Forelimb muscle (tissue), 1 donor: ENCODE results near the gene MYL6B. TPM values are rescaled to one million over a fixed set of nuclear protein-coding genes. Genes with fewer than 3 reads are reported as not detected.
A peak's percentile ranks its signal among the peaks of the same experiment; 100 is the strongest.

Experiments used
- DNase-seq: peaks from one replicate; pipeline ENCODE4 v3.0.0-alpha.2; 2013; ENCODE audit warnings: low read depth
- polyA plus RNA-seq: library from polyadenylated mRNA; unstranded; fragments of 120-200 nt; gene quantifications from one replicate; pipeline ENCODE4 v1.2.1, GENCODE V29; 2013; ENCODE audit not compliant: insufficient read length

Gene MYL6B
- polyA plus RNA-seq, 1 donor: 905 TPM

DNA sequence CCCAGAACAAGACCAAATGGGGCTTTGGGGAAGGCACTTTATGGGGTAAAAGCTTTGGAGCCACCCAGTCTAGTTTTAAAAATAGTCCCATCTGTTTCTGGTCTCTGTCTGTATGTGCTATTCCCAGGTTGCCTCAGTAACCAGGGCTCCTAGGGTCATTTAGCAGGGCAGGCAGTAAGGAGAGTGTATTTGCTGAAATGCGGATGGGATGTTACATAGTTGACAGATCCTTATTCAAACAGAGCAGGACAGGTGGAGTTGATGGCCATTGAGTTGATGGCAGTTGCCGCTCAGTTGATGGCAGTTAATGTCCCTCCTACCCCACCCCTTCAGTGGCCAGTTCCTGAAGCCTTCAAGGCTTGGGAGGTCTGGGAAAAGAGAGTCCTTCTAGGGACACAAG, 29.8 kb upstream of the MYL6B start:
- no peak for DNase-seq

DNA sequence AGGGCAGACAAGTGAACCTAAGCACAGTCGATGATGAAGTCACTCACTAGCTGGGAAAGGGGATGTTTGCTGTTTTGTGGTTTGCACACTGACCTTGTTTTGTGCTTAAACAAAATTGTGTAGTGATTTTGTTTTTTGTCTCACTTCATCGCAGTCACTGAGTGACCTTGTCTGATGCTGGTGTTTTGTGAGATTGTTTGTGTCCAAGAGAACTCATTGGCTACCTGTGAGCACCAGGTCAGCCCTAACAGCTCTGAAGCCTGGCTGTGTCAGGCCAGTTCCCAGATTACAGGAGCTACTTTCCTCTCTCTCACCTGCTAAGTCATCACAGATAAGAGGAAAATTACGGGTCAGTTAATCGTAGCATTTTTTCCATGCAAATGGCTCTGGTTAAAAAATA, 28.3 kb upstream of the MYL6B start:
- no peak for DNase-seq

DNA sequence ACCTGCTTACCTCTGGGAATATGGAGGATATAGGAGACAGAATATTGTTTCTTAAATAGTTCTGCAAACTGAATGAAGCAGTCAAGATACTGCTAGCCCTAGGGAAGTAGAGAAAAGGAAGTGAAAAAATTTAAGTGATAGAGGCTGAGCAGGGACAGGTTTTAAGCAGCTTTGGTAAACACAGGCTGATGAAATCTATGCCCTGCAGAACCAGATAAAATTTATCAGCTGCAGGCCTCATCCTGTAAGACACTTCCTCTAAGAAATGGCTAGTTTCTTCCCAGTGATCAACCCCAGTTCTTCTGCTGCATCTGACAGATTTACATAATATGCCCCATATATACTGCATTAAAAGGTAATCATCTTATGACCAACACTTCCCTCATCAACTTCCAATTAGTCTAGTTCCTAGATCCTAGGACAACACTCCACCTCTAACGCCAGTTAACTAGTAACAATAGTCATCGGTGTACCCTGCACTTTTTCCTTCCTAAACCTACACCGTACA, 25.6 kb upstream of the MYL6B start:
- DNase-seq: no peak

DNA sequence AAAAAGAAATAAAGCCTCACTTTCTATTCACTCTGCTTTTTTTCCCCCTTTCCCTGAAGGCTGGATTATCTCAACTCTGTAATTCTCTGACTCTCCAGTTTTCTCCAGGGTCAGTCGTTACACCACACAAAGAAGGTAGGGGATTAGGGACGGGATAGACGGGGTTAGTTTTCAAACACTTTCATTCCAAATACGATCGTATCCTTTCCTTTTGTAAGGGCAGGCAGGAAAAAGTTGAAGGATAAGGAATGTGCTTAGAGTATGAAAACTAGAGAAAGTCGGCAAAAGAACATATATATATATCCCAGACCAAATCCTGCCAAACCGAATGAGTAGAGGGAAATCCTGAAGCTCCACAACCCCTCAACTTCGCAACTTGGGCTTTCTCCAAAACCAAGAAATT, 24.9 kb upstream of the MYL6B start:
- DNase-seq: no peak

DNA sequence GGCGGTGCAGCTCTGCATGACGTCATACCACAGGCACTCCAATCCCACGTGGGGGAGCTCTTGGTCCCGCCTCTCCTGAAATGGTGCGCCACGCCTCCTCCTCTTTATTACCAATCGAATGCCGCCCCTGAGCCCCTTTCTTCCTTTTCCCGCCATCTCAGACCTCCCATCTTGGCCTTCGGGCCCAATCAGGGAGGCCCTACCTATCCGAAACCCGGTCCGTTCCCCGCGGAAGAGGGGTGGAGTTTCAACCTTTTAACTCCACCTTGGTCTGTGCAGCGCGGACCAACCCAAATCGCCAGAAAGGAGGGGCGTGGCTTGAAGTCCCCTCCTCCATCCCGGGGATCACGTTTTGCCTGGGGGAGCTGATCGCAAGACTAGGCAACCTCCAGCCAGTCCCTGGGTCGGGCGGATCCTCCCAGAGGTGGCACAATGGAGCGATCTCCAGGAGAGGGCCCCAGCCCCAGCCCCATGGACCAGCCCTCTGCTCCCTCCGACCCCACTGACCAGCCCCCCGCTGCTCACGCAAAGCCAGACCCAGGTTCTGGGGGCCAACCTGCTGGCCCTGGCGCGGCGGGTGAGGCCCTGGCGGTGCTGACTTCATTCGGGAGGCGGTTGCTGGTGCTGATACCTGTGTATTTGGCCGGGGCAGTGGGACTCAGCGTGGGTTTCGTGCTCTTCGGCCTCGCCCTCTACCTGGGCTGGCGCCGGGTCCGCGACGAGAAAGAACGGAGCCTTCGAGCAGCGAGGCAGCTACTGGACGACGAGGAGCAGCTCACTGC, 24.3 kb upstream of the MYL6B start, which contains the start of gene ESYT1:
TSS of gene ESYT1 (plus strand) at position 380 of the 782 bp plus-strand sequence. CDS start at position 433, 53 bp downstream.
- peak; percentile 99 for DNase-seq

DNA sequence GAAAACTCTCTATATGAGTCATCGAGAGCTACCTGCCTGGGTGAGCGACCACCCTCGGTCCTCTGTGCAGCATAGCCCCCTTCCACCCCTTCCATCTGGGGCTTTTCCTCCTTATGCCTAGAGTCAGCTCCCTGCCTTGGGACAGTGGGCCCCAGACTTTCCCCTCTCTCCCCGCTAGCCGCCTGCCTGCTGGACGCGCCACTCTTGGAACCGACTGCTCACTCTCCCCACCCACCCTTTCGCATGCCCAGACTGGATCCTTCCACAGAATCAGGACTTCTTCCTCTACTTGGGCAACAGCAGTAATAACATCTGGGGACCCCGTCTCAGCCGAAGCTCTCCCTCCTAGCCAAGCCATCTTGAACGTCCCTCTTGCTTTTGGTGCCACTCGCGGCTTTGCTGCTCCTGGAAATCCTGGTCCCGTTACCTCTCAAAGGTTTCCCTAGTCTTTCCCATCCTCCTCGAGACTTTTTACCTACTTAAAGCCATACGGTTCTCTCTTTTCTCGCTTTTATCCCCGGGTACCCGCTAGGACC, 23.6 kb upstream of the MYL6B start:
- no peak for DNase-seq

DNA sequence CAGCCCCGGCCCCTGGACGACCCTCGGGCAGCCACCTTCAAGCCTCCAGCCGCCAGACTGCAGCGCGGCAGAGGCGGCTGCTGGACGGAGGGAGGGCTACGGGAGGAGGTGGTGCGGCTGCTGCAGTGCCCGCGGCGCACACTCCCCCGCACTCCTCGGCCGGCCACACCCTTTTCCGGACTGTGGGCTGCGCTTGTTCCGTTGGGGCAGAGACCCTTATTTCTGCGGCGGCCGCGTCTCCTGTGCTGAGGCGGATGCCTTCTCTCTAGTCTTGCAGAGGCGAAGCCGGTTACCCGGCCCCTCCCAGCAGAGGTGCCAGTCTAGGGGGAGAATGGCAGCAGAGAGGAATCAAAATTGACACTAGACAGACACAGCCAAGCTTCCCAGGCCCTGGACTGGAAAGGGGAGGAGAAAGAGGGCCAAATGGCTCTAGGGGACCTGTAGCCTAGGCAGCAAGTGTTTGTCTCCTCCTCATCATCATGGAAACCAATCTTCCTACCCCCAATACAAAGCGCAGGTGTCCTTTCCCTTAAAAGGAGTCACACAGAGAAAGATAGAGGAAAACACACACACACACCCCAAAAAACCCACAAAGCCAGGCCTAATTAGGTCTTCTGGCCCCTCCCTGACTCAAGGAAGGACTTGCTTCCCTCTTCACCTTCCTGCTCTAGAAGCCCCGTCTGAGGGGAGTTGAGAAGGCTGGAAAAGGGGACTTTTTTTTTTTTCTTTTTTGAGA, 23.0 kb upstream of the MYL6B start:
- no peak for DNase-seq

DNA sequence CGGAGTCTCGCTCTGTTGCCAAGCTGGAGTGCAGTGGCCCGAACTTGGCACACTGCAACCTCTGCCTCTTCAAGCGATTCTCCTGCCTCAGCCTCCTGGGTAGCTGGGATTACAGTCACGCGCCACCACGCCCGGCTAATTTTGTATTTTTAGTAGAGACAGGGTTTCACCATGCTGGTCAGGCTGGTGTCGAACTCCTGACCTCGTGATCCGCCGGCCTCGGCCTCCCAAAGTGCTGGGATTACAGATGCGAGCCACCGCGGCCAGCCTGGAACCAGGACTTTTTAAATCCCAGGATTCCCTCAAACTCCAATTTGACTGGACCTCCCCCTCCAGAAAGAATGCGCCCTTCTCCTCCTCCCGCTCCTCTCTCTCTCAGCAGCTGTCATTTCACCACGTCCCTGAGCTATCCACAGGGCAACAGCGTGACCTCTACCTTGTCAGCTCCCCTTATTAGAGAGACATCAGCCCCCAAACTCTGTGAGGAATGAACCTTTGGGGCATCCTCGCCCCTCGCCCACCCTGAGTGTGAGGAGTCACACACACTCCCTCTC, 22.4 kb upstream of the MYL6B start:
- no peak for DNase-seq

DNA sequence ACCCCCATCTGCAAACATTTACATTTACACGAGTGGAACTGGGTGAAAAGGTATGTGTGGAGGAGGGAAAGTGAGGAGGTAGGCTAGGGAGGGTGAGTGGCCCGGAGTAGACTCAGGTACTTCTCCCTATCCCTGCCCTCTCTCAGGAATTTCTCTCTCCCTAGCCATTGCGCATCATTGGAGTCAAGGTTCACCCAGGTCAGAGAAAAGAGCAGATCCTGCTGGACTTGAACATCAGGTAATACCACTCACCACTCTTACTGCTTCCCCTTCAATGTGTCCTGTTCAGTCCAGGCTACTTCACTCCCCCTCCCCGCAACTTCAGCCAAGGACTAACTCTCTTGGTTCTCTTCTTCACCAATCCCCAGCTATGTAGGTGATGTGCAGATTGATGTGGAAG, 21.5 kb upstream of the MYL6B start:
- DNase-seq: no peak

DNA sequence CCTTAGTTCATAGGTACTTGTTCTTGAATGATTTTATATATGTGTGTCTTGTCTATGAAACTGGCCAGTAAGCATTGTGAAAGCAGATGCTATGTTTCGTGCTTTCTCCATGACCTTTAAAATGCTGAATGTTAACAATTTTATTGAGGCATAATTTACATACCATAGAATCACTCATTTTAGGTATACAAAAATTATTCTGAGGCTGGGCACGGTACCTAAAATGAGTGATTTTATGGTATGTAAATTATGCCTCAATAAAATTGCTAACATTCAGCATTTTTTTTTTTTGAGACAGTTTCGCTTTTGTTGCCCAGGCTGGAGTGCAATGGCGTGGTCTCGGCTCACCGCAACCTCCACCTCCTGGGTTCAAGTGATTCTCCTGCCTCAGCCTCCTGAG, 17.5 kb upstream of the MYL6B start:
- no peak for DNase-seq

DNA sequence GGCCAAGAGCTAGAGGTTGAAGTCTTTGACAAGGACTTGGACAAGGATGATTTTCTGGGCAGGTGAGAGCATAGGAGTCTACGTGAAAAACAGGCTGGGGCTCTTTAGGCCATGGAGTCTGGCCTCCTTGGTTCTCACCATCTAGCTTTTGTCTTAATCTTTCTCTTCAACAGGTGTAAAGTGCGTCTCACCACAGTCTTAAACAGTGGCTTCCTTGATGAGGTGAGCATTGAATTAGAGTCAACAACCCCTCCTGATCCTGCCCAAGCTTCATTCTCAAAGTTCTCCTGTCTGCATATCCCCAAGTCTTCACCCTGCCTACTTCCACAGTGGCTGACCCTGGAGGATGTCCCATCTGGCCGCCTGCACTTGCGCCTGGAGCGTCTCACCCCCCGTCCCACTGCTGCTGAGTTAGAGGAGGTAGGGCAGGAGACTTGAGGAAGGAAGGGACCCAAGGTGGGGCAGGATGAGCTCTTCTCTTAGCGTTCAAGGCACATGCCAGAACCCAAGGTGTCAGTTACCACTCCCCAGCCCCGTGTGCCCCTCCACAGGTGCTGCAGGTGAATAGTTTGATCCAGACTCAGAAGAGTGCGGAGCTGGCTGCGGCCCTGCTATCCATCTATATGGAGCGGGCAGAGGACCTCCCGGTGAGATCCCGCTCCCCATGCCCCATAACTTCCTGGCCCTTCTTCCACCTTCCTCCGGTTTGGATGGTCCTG, 14.4 kb upstream of the MYL6B start:
- DNase-seq: no peak

DNA sequence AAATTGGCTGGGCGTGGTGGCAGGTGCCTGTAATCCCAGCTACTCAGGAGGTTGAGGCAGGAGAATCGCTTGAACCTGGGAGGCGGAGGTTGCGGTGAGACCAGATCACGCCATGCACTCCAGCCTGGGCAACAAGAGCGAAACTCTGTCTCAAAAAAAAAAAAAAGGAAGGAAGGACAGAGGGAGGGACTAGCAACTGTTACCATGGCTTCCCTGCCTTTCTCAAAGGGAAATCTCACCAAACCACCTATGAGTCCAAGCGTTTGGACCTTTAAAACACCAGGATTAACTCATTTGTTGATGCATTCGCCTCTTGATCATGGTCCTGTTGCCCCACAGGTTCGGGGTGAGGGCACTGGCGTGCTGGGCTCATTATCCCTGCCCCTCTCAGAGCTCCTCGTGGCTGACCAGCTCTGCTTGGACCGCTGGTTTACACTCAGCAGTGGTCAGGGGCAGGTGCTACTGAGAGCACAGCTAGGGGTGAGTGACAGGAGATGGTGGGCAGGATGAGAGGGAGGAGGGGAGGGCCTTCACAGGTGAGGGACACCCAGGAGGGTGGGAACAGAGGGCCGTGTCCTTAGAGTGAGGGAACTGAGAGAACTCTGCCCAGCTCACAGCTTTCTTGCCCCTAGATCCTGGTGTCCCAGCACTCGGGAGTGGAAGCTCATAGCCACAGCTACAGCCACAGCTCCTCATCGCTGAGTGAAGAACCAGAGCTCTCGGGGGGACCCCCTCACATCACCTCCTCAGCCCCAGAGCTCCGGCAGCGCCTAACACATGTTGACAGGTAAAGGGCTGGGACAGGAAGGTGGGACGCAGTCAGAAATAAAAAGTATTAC, 10.2 kb upstream of the MYL6B start:
- DNase-seq: no peak

DNA sequence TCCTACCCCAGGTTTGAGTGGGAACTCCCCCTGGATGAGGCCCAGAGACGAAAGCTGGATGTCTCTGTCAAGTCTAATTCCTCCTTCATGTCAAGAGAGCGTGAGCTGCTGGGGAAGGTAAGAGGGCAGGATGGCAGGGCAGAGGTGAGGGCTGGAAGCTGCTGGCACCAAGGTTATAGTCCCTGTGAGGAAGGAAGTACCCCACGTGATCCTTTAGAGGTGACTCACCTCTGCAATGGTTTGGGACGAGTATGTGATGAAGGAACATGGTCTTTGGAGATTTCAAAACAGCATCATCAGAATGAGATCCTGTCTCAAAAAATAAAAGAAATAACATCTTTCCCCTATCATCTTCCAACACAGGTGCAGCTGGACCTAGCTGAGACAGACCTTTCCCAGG, 9.2 kb upstream of the MYL6B start:
- DNase-seq: no peak

DNA sequence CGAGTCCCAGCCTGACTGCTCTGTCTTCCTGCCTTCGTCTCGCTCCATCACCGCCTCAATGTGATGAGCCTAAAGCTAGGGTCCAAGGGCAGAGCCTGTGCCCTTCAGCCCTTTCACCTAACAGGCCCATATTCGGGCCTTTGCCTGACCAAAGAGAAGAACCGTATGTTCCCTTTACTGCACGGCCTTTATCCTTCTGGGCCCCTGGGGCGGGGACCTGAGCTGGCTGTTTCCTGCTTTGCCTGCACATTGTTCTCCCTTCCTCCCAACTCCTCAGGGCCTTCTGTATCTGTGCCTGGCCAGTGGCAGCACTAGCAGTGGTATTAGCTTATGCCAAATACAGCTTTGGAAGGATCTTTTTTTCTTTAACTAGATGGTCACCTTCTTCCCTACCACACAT, 8.5 kb upstream of the MYL6B start:
- no peak for DNase-seq

DNA sequence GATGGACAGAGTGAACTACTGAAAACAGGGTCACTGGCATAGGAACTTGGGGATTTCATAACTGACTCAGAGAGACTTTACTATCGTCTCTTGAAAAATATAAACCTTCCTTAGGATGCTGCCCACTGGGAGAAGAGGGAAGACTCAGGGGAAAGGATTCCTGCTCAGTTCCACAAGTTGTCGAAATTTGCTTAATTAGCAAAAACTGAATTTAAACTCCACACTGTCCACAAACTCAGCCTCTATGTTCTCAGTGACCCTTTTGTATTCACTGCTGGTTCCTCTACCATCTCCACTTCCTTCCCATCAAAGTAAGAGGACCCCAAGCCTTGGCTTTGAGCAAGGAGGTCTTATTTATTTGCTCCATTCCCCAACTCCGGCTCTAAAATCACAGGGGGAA, 7.2 kb upstream of the MYL6B start:
- no peak for DNase-seq

DNA sequence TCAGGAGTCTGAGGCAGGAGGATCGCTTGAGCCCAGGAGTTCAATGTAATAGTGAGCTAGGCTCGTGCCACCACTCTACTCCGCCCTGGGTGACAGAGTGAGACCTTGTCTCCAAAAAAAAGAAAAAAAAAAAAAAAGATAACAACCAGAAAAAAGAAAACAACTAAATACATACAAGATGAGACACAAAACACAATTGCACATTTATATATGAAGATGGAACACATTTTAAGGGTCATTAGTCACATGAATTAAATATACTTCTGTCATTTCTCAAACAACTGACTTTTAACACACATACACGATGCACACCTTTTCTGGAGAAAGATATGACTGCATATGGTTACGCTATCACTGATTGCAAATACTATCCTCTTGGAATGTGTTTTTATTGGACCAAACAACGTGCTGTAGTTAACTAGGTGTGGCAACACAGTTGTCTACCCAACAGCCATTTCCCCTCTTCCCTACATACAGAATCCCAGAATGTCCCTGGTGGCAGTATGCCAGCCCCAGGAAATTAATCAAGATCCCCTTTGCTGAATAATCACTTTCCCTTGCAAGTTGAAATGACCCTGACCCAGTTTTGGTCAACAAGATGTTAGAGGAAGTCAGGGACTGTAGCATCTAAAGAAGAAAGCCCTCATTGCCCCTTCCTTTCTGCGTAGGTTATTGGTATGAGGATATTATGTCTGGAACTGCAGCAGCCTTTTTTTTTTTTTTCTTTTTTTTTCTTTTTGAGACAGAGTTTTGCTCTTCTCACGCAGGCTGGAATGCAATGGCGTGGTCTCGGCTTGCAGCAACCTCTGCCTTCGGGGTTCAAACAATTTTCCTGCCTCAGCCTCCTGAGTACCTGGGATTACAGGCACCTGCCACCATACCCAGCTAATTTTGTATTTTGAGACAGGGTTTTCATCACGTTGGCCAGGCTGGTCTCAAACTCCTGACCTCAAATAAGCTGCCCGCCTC, 5.6 kb upstream of the MYL6B start:
- no peak for DNase-seq

DNA sequence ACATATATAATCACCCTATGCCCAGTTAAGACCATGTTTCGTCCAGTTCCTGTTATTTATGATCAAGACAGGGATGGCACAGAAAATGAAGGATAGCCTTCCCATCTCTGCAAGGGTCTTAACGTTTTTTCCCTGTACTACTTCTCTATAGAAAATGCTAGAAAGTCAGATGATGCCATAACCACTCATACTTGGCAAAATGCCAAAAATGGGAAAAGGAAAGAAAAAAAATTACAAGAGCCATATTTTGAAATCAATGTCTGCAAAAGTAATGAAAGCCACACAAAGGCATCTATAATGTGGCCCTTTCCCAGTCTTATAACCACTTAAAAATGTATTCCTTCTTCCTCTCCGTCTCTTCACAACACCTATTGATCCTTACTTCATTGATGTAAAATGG, 1.8 kb upstream of the MYL6B start:
- DNase-seq: no peak

DNA sequence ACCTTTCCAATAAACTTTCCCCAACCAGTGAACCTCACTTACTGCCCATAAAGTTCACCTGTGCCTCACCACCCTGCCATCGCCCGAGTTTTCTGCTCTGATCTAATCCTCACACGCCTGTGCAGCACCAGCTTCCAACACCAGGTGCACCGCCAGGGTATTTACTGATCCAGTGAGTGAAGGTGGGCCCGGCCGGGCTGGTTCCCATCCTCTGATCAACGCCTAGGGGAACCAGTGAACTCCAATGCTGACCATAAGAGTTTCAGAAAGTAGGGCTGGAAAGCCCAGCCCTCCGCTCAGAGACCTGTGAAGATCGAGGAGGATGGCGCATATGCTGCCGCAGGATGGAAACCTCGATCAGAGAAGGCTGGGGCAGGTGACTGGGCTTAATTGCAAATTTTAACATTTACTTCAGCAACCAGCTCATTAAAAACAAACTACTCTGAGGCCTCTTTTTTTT, 685 bp upstream of the MYL6B start:
- DNase-seq: no peak
